NOMO-1 treated with DMSO at 0.1 percent for 48 hours (cell line): Measurements from ENCODE around the gene CCDC187.
"Not testable (repeated sequence)": the region's sequence is repeated elsewhere in the genome, so short reads cannot be mapped to it uniquely, and the experiment has no call there.

Source experiments
- DNase-seq: peaks from one replicate; lab custom pipeline; 2025; ENCODE audit not compliant: unreplicated experiment; lab: John Stamatoyannopoulos, UW

The CCDC187 gene

DNA sequence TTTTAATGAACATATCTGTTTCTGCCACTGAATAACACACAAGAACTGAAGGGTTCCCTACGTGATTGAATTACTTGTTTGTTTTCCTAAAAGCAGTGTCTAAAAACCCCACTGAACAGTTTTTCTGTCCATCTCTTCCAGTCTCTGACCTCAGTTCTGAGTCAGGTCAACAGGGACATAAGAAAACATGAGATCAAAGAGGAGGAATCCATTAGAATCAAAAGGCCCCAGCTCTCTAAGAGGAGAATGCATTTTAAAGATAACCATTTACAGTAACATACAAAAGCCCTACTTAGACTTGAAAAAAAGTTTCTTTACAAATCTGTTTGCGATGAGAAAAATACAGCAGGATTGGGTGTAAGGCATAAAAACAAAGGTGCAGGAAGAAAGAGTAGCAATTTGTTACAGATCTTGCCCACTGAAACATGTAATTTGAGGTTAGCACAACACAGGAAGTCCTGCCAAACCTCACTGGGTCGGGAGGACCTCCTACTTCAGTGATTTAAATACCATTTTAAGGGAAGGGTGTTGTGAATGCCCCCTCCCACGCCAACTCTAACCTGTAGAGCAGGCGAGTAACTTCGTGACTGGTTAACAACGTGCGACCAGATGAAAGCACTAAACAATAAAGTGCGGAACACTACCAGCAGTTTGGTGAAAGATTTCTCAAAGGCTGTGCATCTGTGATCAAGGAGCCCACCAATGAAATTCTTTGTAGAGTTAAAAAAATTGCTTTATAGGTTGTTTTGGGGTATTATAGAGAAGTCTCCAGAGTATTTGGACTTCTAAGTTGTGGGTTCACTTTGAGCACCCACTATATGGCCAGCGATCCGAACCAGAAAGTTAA lies 59.5 kb downstream of the CCDC187 start:
- peak; percentile 42 for DNase-seq

- DNase-seq = no peak
Observed at GRCh38 chr9:136243631-136244030, 60.3 kb downstream of the CCDC187 start.

DNA sequence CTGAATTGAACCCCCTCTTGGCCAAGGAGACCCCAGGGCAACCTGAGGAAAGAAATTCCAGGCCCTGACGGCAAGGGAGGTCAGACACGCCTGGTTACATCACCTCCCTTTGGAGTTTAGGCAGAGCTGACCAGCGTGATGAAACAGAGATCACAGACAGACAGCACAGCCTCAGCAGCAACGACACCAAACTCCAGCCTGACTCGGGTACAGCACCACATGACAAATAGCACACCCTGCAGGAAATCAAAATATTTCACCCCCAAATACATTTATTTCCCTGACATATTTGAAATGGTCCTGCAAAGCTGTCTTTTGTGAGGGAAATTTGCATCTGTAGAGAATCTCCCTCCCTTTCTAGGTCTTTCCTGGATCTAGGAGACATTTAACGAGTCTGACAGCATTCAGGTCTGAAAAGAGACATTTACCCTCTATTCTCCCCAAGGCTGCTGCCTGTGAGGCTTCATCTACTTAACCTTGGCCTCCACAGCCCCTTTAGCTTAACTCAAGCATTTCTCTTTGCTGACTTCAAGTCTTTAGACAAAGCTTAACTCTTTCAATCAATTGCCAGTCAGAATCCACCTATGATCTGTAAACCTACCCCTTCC lies 60.9 kb downstream of the CCDC187 start:
- peak; percentile 41 for DNase-seq

DNA sequence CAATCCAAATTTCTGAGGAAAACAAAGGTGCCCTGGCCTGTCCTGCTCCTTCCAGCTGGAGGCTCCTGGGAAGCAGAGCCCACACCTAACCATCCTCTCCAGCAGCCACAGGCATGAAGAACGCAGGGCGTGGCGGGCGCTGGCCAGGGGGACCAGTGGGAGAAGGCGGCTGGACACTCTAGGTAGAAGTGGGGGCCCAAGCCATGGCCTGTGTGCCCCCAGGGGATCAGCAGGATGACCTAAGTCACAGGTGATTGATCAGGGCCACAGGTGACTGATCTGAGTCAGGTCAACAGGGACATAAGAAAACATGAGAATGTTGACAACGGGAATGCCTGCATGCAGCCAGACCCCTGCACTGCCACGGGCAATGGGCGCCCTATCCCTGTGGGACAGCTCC lies 61.6 kb downstream of the CCDC187 start:
- no peak for DNase-seq

GRCh38 chr9:136241542-136241941 lies 62.4 kb downstream of the CCDC187 start:
- DNase-seq = no peak

DNA sequence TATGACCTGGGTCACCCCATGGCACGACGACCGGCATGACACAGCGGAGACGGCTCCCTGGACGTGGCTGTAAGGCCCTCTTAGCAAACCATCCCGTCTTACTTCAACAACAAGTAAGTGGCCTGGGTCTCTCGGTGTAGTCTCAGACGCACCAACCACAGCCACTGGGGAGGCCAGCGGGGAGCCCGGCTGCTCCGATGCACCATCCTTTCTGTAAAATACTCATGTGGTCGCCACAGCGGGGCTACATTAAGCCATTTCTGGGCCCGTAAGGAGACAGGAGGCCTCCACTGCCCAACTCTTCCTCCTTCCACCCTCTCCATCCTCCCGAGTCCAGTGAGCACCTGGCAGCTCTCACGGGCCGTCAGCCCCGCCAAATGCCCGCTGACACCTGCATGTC lies 63.0 kb downstream of the CCDC187 start:
- no peak for DNase-seq

GRCh38 chr9:136239983-136240330 lies 63.9 kb downstream of the CCDC187 start:
- peak; percentile 93 for DNase-seq

GRCh38 chr9:136239135-136239982 lies 64.5 kb downstream of the CCDC187 start:
- no peak for DNase-seq

- no peak for DNase-seq
Observed at GRCh38 chr9:136238342-136238732, 65.6 kb downstream of the CCDC187 start.

DNA sequence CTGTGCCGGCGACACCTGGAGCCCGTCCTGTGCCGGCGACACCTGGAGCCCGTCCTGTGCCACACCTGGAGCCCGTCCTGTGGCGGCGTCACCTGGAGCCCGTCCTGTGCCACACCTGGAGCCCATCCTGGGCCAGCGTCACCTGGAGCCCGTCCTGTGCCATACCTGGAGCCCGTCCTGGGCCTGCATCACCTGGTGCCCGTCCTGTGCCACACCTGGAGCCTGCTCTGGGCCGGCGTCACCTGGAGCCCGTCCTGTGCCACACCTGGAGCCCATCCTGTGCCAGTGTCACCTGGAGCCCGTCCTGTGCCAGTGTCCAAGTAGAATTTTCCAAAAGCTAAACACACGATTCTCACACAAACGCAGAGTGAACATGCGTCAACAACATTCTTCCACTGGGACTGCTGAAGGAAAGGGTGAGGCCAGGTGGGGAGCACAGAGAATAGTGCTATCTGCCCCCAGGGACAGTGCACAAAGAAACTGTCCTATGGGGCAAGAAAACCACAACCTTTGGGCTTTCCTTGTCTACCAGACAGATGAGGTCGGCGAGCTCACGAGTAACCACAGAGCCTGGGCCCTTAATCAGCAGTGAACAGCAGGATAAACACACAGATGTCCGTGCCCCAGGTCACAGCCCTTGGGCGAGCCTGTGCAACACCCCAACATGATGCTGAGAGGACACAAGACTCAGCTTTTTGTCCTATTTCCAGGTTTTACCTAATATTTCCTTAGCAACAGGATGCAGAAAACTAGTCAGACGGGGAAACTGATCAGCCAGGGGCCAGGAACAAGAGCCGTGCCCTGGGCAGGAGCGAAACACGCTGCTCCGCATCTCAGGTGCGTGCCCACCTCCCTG lies 66.2 kb downstream of the CCDC187 start:
- DNase-seq = peak; percentile 23

GRCh38 chr9:136236471-136237410 lies 67.2 kb downstream of the CCDC187 start:
- not testable (repeated sequence) for DNase-seq

GRCh38 chr9:136235709-136236455 lies 68.0 kb downstream of the CCDC187 start:
- DNase-seq = no peak

- DNase-seq = no peak
Observed at GRCh38 chr9:136235171-136235570, 68.7 kb downstream of the CCDC187 start.

- no peak for DNase-seq
Observed at GRCh38 chr9:136234597-136234996, 69.3 kb downstream of the CCDC187 start.

- DNase-seq = no peak
Observed at GRCh38 chr9:136233868-136234267, 70.0 kb downstream of the CCDC187 start.

GRCh38 chr9:136233411-136233810 lies 70.5 kb downstream of the CCDC187 start:
- no peak for DNase-seq

DNA sequence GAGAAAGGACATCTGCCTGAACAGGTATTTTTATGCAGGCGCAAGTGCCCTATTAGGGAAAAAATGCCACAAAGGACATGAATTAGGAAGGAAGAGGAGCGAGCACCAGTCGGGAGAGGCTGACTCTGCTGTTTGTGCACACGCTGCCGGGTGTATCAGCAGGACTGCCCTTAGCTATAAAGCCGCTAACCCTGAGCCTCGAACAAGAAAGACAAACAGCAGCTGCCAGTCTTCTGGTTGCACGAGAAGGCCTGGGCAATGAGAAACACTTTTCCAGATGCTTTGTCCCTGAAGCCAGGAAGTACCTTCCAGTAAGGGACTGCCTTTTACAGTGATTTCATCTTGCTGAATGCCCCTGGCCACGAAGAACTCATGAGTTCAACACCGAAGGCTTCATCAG lies 70.9 kb downstream of the CCDC187 start:
- no peak for DNase-seq

GRCh38 chr9:136231478-136232297 lies 72.2 kb downstream of the CCDC187 start:
- DNase-seq = peak; percentile 98
